Gastrocnemius medialis (tissue), 4 donors: Measurements from ENCODE around the gene PILRB. TPM values are rescaled to one million over a fixed set of nuclear protein-coding genes. Genes with fewer than 3 reads are reported as not detected.
A peak's percentile ranks its signal among the peaks of the same experiment; 100 is the strongest.
"Not testable (repeated sequence)": the region's sequence is repeated elsewhere in the genome, so short reads cannot be mapped to it uniquely, and the experiment has no call there.

Experiments used
- ATAC-seq, 2 donors: fragments of 150-250 bp; one replicate each; pipeline ENCODE4 v1.9.1; 2016
- DNase-seq, 2 donors: peaks; one replicate each; pipeline ENCODE4 v3.0.0-alpha.2; 2019
- H3K27ac ChIP-seq, 4 donors: fragments of 200-600 bp; sonication (generic); 1 replicate in 1 of 4; 2 replicates in 3 of 4; pipeline ENCODE4 v1.5.1; 2016 to 2018; ENCODE audit warnings: mild to moderate bottlenecking in 2 of 4, moderate library complexity in 1 of 4
- H3K27me3 ChIP-seq, 3 donors: fragments of 200-600 bp; sonication (generic) in 2 of 3; 1 replicate in 1 of 3; 2 replicates in 2 of 3; pipeline versions ENCODE4 v1.5.1 to v1.6.0; 2016 to 2019; ENCODE audit warnings: mild to moderate bottlenecking in 1 of 3, moderate library complexity in 1 of 3
- H3K36me3 ChIP-seq, 2 donors: fragments of 200-600 bp; sonication (generic) in 1 of 2; one replicate each; pipeline ENCODE4 v1.5.1; 2017 to 2018
- H3K4me1 ChIP-seq, 2 donors: fragments of 200-600 bp; sonication (generic) in 1 of 2; one replicate each; pipeline ENCODE4 v1.5.1; 2016 to 2017; ENCODE audit warnings: mild to moderate bottlenecking in 2 of 2
- H3K4me3 ChIP-seq, 4 donors: fragments of 200-600 bp; sonication (generic) in 3 of 4; 1 replicate in 1 of 4; 2 replicates in 3 of 4; pipeline ENCODE4 v1.5.1; 2016 to 2019; ENCODE audit warnings: mild to moderate bottlenecking in 2 of 4
- H3K9me3 ChIP-seq, 3 donors: fragments of 200-600 bp; sonication (generic) in 2 of 3; 1 replicate in 1 of 3; 2 replicates in 2 of 3; pipeline ENCODE4 v1.5.1; 2016 to 2019
- CTCF ChIP-seq, 5 experiments: fragments of 450-650 bp in 3 of 5; fragments of 200-600 bp in 2 of 5; sonication (generic) in 2 of 5; IDR thresholded peaks in 4 of 5; conservative IDR thresholded peaks in 1 of 5; 1 replicate in 4 of 5; 2 replicates in 1 of 5; pipeline ENCODE4 v1.5.1; 2016 to 2019; ENCODE audit warnings: antibody characterized with exemption in 5 of 5, mild to moderate bottlenecking in 3 of 5, moderate library complexity in 3 of 5
- POLR2A ChIP-seq, 2 donors: fragments of 450-650 bp; IDR thresholded peaks; one replicate each; pipeline ENCODE4 v1.6.1; 2017; ENCODE audit warnings: antibody characterized with exemption in 2 of 2, mild to moderate bottlenecking in 2 of 2, moderate library complexity in 2 of 2
- in situ Hi-C, 4 donors: fragments of 200-750 bp; cut with MboI; loops; one replicate each; pipeline versions ENCODE4 v1.15.0 to v1.8.0; 2017; ENCODE audit warnings: low sequenced_read_pairs in 4 of 4
- intact Hi-C: fragments of 100-400 bp; cut with DNase I; formaldehyde crosslinking; loops from one replicate; pipeline ENCODE4 v1.15.1; 2023; ENCODE audit warnings: low total_unique reads
- total RNA-seq, 4 donors: library from RNA; depleted of rRNA; stranded (reverse); fragments of >200 nt; gene quantifications; one replicate each; pipeline versions ENCODE4 v1.1.0 to v1.2.3, GENCODE V29; 2016

PILRB gene
- total RNA-seq, 4 donors from 2014 or later, result 11.8 to 32.4 (median 20.8) TPM

DNA sequence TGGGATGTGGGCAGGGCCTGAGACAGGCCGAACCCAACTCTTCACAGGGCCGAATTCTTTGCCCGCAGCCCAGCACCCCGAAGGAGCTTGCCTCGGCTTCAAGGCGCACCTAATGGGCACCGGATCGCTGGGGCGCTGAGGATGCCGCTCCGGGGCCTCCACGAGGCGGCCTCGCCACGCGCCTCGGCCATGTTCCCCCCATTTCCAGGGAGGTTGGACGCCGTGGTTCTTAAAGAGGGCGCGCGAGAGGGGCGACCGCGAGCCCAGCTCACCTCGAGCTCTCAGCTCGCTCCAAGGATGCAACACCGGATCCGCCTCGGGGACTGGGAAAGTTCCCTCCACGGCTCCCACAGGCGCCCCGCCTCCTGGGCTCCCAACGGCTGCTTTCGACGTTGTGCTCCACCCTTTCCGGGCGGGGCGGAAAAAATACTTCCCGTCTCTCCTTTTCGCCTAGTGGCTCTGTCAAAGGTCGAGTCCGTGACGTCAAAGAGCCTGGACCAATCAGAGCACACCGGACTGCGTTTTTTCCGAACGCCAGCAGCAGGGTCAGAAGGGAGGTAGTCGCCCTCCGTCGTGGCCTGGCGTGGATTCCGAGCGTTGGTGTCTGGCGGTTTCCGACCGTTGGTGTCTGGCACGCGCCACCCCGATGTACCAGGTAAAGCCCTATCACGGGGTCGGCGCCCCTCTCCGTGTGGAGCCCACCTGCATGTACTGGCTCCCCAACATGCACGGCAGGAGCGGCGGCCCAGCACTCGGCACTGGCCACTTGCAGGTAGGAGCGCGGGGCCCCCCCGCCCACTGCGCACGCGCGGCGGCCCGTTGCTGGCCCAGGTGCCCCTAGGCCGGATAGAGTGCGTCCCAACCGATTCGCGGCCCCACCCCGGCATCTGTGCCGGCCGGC lies 22.1 kb upstream of the PILRB start:
- peak; percentile 87 to 95 for DNase-seq
- Histone ChIP-seq H3K27ac (peak overlapping the region; percentile 92 to 97 (median 94)), H3K4me1 (peaks cover 8 to 16% of the 10 kb centered on the region in 2 donors), H3K4me3 (peak overlapping the region; percentile 77 to 90 (median 82)), H3K36me3 (peaks cover 0 to 16% of the 10 kb centered on the region in 2 donors)
- TF ChIP-seq CTCF (IDR thresholded peaks at IDR 0.05 in 4 of 5, conservative IDR thresholded peaks at IDR 0.05 in 1 of 5) (peak in 2 of 5 experiments; percentile 17 to 20), POLR2A (IDR thresholded peaks at IDR 0.05) (peak; percentile 100)
- in situ Hi-C loops (loop anchor here in 2 of 4 donors (25.0 kb wide), 2 partner anchors 174 to 199 kb away; partner anchors contain the start of genes GAL3ST4 (in 1 of the 2), LAMTOR4 (in 1 of the 2), MBLAC1 (in 1 of the 2) and TRAPPC14 (in 1 of the 2)), intact Hi-C loops (loop anchor here (5.0 kb wide), 1 partner anchor 91 kb away; the partner anchor contains the start of genes MEPCE and ZCWPW1)
- H3K9me3 ChIP-seq, H3K27me3 ChIP-seq: not testable (repeated sequence)
- ATAC-seq, result peak; percentile 99 to 100

- not testable (repeated sequence) for DNase-seq
- peaks cover 0 to 22% of the 10 kb centered on the region in 2 donors for H3K36me3 ChIP-seq
- in situ Hi-C loops, result loop anchor here in 2 of 4 donors (25.0 kb wide), 2 partner anchors 176 to 201 kb away; partner anchors contain the start of genes GAL3ST4 (in 1 of the 2), LAMTOR4 (in 1 of the 2), MBLAC1 (in 1 of the 2) and TRAPPC14 (in 1 of the 2)
These were observed 19.7 kb upstream of the PILRB start for GRCh38 chr7:100338083-100338696.

GRCh38 chr7:100341286-100341685 lies 16.6 kb upstream of the PILRB start:
- in situ Hi-C loops (loop anchor here in 2 of 4 donors (25.0 kb wide), 2 partner anchors 179 to 204 kb away; partner anchors contain the start of genes GAL3ST4 (in 1 of the 2), LAMTOR4 (in 1 of the 2), MBLAC1 (in 1 of the 2) and TRAPPC14 (in 1 of the 2)), intact Hi-C loops (loop anchor here (10.0 kb wide), 2 partner anchors 66 to 126 kb away; partner anchors contain the start of gene PVRIG)
- H3K4me3 ChIP-seq, H3K27me3 ChIP-seq, H3K9me3 ChIP-seq: not testable (repeated sequence)
- H3K27ac ChIP-seq, result peak overlapping the region; percentile 52 to 90 (median 71)
- peaks cover 36 to 44% of the 10 kb centered on the region in 2 donors for H3K4me1 ChIP-seq
- peaks cover 0 to 26% of the 10 kb centered on the region in 2 donors for H3K36me3 ChIP-seq
- ATAC-seq (peak in 1 of 2 donors; percentile 39), DNase-seq (peak in 1 of 2 donors; percentile 44)

More at GRCh38 chr7:100338083-100338696, 19.7 kb upstream of the PILRB start:
- peaks cover 22 to 31% of the 10 kb centered on the region in 2 donors for H3K4me1 ChIP-seq
- ATAC-seq, H3K9me3 ChIP-seq, H3K27me3 ChIP-seq, H3K4me3 ChIP-seq: not testable (repeated sequence)
- peak overlapping the region; percentile 22 to 97 (median 94) for H3K27ac ChIP-seq
- intact Hi-C loops, result loop anchor here (5.0 kb wide), 1 partner anchor 89 kb away; the partner anchor contains the start of genes MEPCE and ZCWPW1

DNA sequence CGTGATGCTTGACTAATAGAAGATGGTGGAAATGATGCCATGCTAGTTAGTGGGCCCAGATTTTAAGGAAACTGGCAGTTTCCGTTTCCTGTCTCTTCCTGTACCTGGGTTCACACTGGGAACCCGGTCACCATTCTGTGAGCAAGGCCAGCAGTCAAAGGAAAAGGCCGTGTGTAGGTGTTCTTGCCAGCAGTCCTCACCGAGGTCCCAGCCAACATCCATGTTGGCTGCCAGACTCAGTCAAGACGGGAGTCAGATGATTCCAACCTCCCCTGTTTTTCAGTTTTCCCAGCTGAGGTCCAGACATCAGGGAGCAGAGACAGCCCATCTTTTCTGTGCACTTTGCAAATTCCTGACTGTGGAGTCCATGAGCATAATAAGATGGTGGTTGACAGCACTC lies 15.2 kb upstream of the PILRB start:
- in situ Hi-C loops, result loop anchor here in 2 of 4 donors (25.0 kb wide), 2 partner anchors 180 to 205 kb away; partner anchors contain the start of genes GAL3ST4 (in 1 of the 2), LAMTOR4 (in 1 of the 2), MBLAC1 (in 1 of the 2) and TRAPPC14 (in 1 of the 2)
- Histone ChIP-seq H3K27me3 (no peaks in the 10 kb centered on the region), H3K36me3 (peaks cover 0 to 35% of the 10 kb centered on the region in 2 donors), H3K4me3 (no peak overlapping the region), H3K27ac (peak overlapping the region; percentile 83 to 90 (median 87)), H3K9me3 (no peaks in the 10 kb centered on the region), H3K4me1 (peaks cover 34 to 37% of the 10 kb centered on the region in 2 donors)
- intact Hi-C loops, result loop anchor here (10.0 kb wide), 2 partner anchors 68 to 128 kb away; partner anchors contain the start of gene PVRIG
- TF ChIP-seq POLR2A (IDR thresholded peaks at IDR 0.05) (no peak), CTCF (IDR thresholded peaks at IDR 0.05 in 4 of 5, conservative IDR thresholded peaks at IDR 0.05 in 1 of 5) (no peak)
- ATAC-seq (peak; percentile 51 to 72), DNase-seq (peak in 1 of 2 donors; percentile 62)

- peak overlapping the region; percentile 83 to 90 (median 87) for H3K27ac ChIP-seq
- H3K9me3 ChIP-seq, H3K27me3 ChIP-seq, ATAC-seq, DNase-seq, H3K4me3 ChIP-seq: not testable (repeated sequence)
- peaks cover 0 to 39% of the 10 kb centered on the region in 2 donors for H3K36me3 ChIP-seq
- in situ Hi-C loops (loop anchor here in 2 of 4 donors (25.0 kb wide), 2 partner anchors 182 to 207 kb away; partner anchors contain the start of genes GAL3ST4 (in 1 of the 2), LAMTOR4 (in 1 of the 2), MBLAC1 (in 1 of the 2) and TRAPPC14 (in 1 of the 2)), intact Hi-C loops (loop anchor here (10.0 kb wide), 2 partner anchors 69 to 129 kb away; partner anchors contain the start of gene PVRIG)
- H3K4me1 ChIP-seq, result peaks cover 32 to 39% of the 10 kb centered on the region in 2 donors
These were observed 13.8 kb upstream of the PILRB start for GRCh38 chr7:100344124-100344559.
